Keratinocyte (primary cell): ENCODE measurements around the gene ARID1B.

Experiments used
- EZH2 ChIP-seq: IDR thresholded peaks from one replicate; pipeline ENCODE4 v1.6.1; 2012; ENCODE audit warnings: inconsistent platforms, mild to moderate bottlenecking, low read length, moderate library complexity
- TF ChIP-seq, protein P1 (sequence below), 3 experiments: IDR thresholded peaks in 1 of 3; conservative IDR thresholded peaks in 1 of 3; optimal IDR thresholded peaks in 1 of 3; 2 replicates in 2 of 3; 3 replicates in 1 of 3; pipeline versions ENCODE3 to v1.5.1; 2011; ENCODE audit warnings: low read length in 3 of 3, mild to moderate bottlenecking in 3 of 3, moderate library complexity in 2 of 3, control low read depth in 1 of 3, inconsistent platforms in 1 of 3; ENCODE audit not compliant: insufficient read depth in 2 of 3; ENCODE audit errors: extremely low read depth in 1 of 3

DNA sequence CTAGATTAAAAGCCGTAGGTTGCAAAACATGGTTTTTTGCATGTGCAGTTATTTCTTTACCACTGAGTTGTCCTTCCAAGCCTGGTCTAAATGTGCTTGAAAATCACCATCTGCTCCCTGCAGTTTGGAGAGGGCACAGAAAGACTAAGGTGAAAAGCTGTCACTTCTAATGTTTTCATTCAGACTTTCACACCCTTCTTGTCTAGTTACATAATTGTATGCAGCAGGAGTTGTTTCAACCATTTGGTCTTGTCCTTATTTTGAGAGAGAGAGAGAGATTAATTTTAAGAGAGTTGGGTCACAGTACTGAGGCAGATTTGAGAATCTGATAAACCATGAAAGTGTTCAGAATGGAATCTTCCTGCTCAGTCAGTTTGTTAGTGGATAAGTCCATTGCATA is 82.5 kb downstream of the ARID1B start:
- TF ChIP-seq, protein P1, sequence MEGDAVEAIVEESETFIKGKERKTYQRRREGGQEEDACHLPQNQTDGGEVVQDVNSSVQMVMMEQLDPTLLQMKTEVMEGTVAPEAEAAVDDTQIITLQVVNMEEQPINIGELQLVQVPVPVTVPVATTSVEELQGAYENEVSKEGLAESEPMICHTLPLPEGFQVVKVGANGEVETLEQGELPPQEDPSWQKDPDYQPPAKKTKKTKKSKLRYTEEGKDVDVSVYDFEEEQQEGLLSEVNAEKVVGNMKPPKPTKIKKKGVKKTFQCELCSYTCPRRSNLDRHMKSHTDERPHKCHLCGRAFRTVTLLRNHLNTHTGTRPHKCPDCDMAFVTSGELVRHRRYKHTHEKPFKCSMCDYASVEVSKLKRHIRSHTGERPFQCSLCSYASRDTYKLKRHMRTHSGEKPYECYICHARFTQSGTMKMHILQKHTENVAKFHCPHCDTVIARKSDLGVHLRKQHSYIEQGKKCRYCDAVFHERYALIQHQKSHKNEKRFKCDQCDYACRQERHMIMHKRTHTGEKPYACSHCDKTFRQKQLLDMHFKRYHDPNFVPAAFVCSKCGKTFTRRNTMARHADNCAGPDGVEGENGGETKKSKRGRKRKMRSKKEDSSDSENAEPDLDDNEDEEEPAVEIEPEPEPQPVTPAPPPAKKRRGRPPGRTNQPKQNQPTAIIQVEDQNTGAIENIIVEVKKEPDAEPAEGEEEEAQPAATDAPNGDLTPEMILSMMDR (optimal IDR thresholded peaks at IDR 0.05 in 1 of 3, IDR thresholded peaks at IDR 0.05 in 1 of 3, conservative IDR thresholded peaks at IDR 0.05 in 1 of 3; ENCODE audit: extremely low read depth in 1 of 3, insufficient read depth in 2 of 3, low read length in 3 of 3), result no peak
- no peak for TF ChIP-seq EZH2
